Skeletal muscle satellite cell (primary cell): Measurements from ENCODE around the gene OR2M4. TPM values are rescaled to one million over a fixed set of nuclear protein-coding genes. Genes with fewer than 3 reads are reported as not detected.
"Not testable (repeated sequence)": the region's sequence is repeated elsewhere in the genome, so short reads cannot be mapped to it uniquely, and the experiment has no call there.

Experiments used
- H3K27me3 ChIP-seq: 2 replicates; pipeline ENCODE4 v1.7.0; 2013; ENCODE audit warnings: low read length; ENCODE audit not compliant: control insufficient read depth, insufficient read depth
- H3K36me3 ChIP-seq: 2 replicates; pipeline ENCODE4 v1.7.0; 2013; ENCODE audit warnings: mild to moderate bottlenecking, control low read depth, low read length; ENCODE audit not compliant: insufficient read depth
- H3K4me1 ChIP-seq: 2 replicates; pipeline ENCODE4 v1.7.0; 2013; ENCODE audit warnings: low read length; ENCODE audit not compliant: control insufficient read depth, insufficient read depth
- H3K4me2 ChIP-seq: 2 replicates; pipeline ENCODE4 v1.7.0; 2013; ENCODE audit warnings: mild to moderate bottlenecking, low read length
- H3K4me3 ChIP-seq: 2 replicates; pipeline ENCODE4 v1.7.0; 2013; ENCODE audit warnings: low read length
- H3K9ac ChIP-seq: 2 replicates; pipeline ENCODE4 v1.7.0; 2013; ENCODE audit warnings: mild to moderate bottlenecking, low read depth, low read length, moderate library complexity
- H3K9me3 ChIP-seq: replicated peaks from 2 replicates; pipeline ENCODE4 v1.7.0; 2013; ENCODE audit warnings: mild to moderate bottlenecking, control low read depth, low read length
- total RNA-seq: library from RNA; depleted of rRNA; stranded (reverse); fragments of >200 nt; gene quantifications from 2 replicates; pipeline ENCODE4 v1.2.3, GENCODE V29; 2012; rRNA removed

Gene OR2M4
- not detected in 2 replicates for total RNA-seq

- Histone ChIP-seq H3K4me3 (no peak within 1 kb of the TSS), H3K4me2 (no peak within 1 kb of the TSS), H3K9me3 (peaks cover 2% of the 10 kb centered on the region), H3K27me3 (no peaks in the 10 kb centered on the region), H3K36me3 (no peaks in the 10 kb centered on the region), H3K4me1 (no peaks in the 10 kb centered on the region), H3K9ac (no peak within 1 kb of the TSS)
Measured at GRCh38 chr1:248231117-248231516, at the start of gene OR2M4. Gene OR2M4, plus strand, starts transcription at chr1:248231417. Its CDS starts 7,512 bp downstream, at chr1:248238929.

- Histone ChIP-seq H3K9me3 (no peaks in the 10 kb centered on the region), H3K27me3 (no peaks in the 10 kb centered on the region), H3K9ac (no peak overlapping the region), H3K4me2 (no peak overlapping the region), H3K4me3 (no peak overlapping the region), H3K4me1 (no peaks in the 10 kb centered on the region), H3K36me3 (no peaks in the 10 kb centered on the region)
Measured at GRCh38 chr1:248183996-248184395, 47.2 kb upstream of the OR2M4 start.

- Histone ChIP-seq H3K9me3 (no peaks in the 10 kb centered on the region), H3K9ac (no peak overlapping the region), H3K27me3 (no peaks in the 10 kb centered on the region), H3K4me3 (no peak overlapping the region), H3K4me1 (no peaks in the 10 kb centered on the region), H3K36me3 (no peaks in the 10 kb centered on the region), H3K4me2 (no peak overlapping the region)
Measured at GRCh38 chr1:248187363-248187762, 43.9 kb upstream of the OR2M4 start.

- Histone ChIP-seq H3K4me1 (no peaks in the 10 kb centered on the region), H3K4me3 (no peak overlapping the region), H3K9me3 (no peaks in the 10 kb centered on the region), H3K36me3 (no peaks in the 10 kb centered on the region), H3K9ac (no peak overlapping the region), H3K4me2 (no peak overlapping the region), H3K27me3 (no peaks in the 10 kb centered on the region)
Measured at GRCh38 chr1:248189026-248189425, 42.2 kb upstream of the OR2M4 start.

GRCh38 chr1:248194117-248194516 lies 37.1 kb upstream of the OR2M4 start:
- Histone ChIP-seq H3K27me3 (no peaks in the 10 kb centered on the region), H3K9me3 (no peaks in the 10 kb centered on the region), H3K4me3 (no peak overlapping the region), H3K4me2 (no peak overlapping the region), H3K4me1 (no peaks in the 10 kb centered on the region), H3K9ac (no peak overlapping the region), H3K36me3 (no peaks in the 10 kb centered on the region)

GRCh38 chr1:248196965-248197364 lies 34.3 kb upstream of the OR2M4 start, which contains the start of gene OR2M3:
Gene OR2M3, plus strand, starts transcription at chr1:248197265. Its CDS starts 5,803 bp downstream, at chr1:248203068.
- Histone ChIP-seq H3K4me2 (no peak within 1 kb of the TSS), H3K27me3 (no peaks in the 10 kb centered on the region), H3K4me3 (no peak within 1 kb of the TSS), H3K9me3 (no peaks in the 10 kb centered on the region), H3K4me1 (no peaks in the 10 kb centered on the region), H3K36me3 (no peaks in the 10 kb centered on the region), H3K9ac (no peak within 1 kb of the TSS)

GRCh38 chr1:248215880-248216279 lies 15.3 kb upstream of the OR2M4 start:
- no peaks in the 10 kb centered on the region for H3K36me3 ChIP-seq
- no peaks in the 10 kb centered on the region for H3K27me3 ChIP-seq
- no peaks in the 10 kb centered on the region for H3K4me1 ChIP-seq
- no peak overlapping the region for H3K9ac ChIP-seq
- H3K4me2 ChIP-seq, result no peak overlapping the region
- no peak overlapping the region for H3K4me3 ChIP-seq
- H3K9me3 ChIP-seq, result peaks cover 4% of the 10 kb centered on the region

GRCh38 chr1:248225537-248225936 lies 5.7 kb upstream of the OR2M4 start:
- Histone ChIP-seq H3K4me3 (no peak overlapping the region), H3K36me3 (no peaks in the 10 kb centered on the region), H3K4me2 (no peak overlapping the region)

GRCh38 chr1:248229360-248229908 lies 1.8 kb upstream of the OR2M4 start:
- no peaks in the 10 kb centered on the region for H3K4me1 ChIP-seq
- H3K9me3 ChIP-seq, result peaks cover 2% of the 10 kb centered on the region
- H3K36me3 ChIP-seq, result no peaks in the 10 kb centered on the region
- no peak overlapping the region for H3K4me2 ChIP-seq
- H3K9ac ChIP-seq, result no peak overlapping the region
- H3K27me3 ChIP-seq, result no peaks in the 10 kb centered on the region
- no peak overlapping the region for H3K4me3 ChIP-seq

More at GRCh38 chr1:248225537-248225936, 5.7 kb upstream of the OR2M4 start:
- Histone ChIP-seq H3K27me3 (no peaks in the 10 kb centered on the region), H3K4me1 (no peaks in the 10 kb centered on the region), H3K9ac (no peak overlapping the region), H3K9me3 (peaks cover 2% of the 10 kb centered on the region)

- H3K9ac ChIP-seq, result no peak overlapping the region
- no peaks in the 10 kb centered on the region for H3K36me3 ChIP-seq
- H3K4me1 ChIP-seq, result no peaks in the 10 kb centered on the region
- no peak overlapping the region for H3K4me3 ChIP-seq
- no peaks in the 10 kb centered on the region for H3K27me3 ChIP-seq
- no peak overlapping the region for H3K4me2 ChIP-seq
- no peaks in the 10 kb centered on the region for H3K9me3 ChIP-seq
Measured at GRCh38 chr1:248239478-248239877, 8.3 kb downstream of the OR2M4 start.

GRCh38 chr1:248243204-248243603 lies 12.0 kb downstream of the OR2M4 start:
- Histone ChIP-seq H3K27me3 (no peaks in the 10 kb centered on the region), H3K36me3 (no peaks in the 10 kb centered on the region), H3K9ac (no peak overlapping the region), H3K9me3 (no peaks in the 10 kb centered on the region), H3K4me1 (no peaks in the 10 kb centered on the region), H3K4me2 (no peak overlapping the region), H3K4me3 (no peak overlapping the region)

- H3K9me3 ChIP-seq, H3K9ac ChIP-seq, H3K27me3 ChIP-seq, H3K4me1 ChIP-seq, H3K4me2 ChIP-seq, H3K4me3 ChIP-seq, H3K36me3 ChIP-seq: not testable (repeated sequence)
Measured at GRCh38 chr1:248259309-248259708, 28.1 kb downstream of the OR2M4 start.
